Measurements from ENCODE around the gene RPP40. TPM values are rescaled to one million over a fixed set of nuclear protein-coding genes. Genes with fewer than 3 reads are reported as not detected.

Gene RPP40
- total and polyA plus RNA-seq, 7 experiments from 2014 or later, result 3.8 to 18.6 (median 6.5) TPM

GRCh38 chr6:4970739-4971395 lies 33.0 kb downstream of the RPP40 start:
- no peaks in the 10 kb centered on the region for H3K9me3 ChIP-seq (ENCODE audit: control insufficient read depth in 2 of 3, low read length in 3 of 3)
- ATAC-seq (no peak), DNase-seq (no peak)
- POLR2A ChIA-PET, result no interaction called here
- H3K4me1 ChIP-seq (ENCODE audit: control insufficient read depth in 2 of 2, insufficient read depth in 2 of 2, low read length in 2 of 2), result no peaks in the 10 kb centered on the region
- H3K27me3 Mint-ChIP-seq, result peaks cover 0 to 19% (median 7%) of the 10 kb centered on the region in 5 donors
- CTCF ChIA-PET, result no interaction called here
- H3K4me3 ChIP-seq (ENCODE audit: low read length), result no peak overlapping the region
- peaks cover 0 to 1% (median 0%) of the 10 kb centered on the region in 5 donors for H3K36me3 Mint-ChIP-seq
- no peak overlapping the region for H3K4me3 Mint-ChIP-seq
- H3K27me3 ChIP-seq (ENCODE audit: control insufficient read depth in 2 of 2, insufficient read depth in 2 of 2, low read length in 2 of 2), result no peaks in the 10 kb centered on the region
- no peaks in the 10 kb centered on the region for H3K4me1 Mint-ChIP-seq
- H3K36me3 ChIP-seq (ENCODE audit: control insufficient read depth in 2 of 3, insufficient read depth in 3 of 3, low read length in 3 of 3), result no peaks in the 10 kb centered on the region
- no peak overlapping the region for H3K27ac ChIP-seq (ENCODE audit: low read depth, low read length)
- intact Hi-C loops (cut with micrococcal nuclease), result no loop called here
- peaks cover 0 to 4% (median 0%) of the 10 kb centered on the region in 11 donors for H3K9me3 Mint-ChIP-seq
- no peak overlapping the region for H3K27ac Mint-ChIP-seq

GRCh38 chr6:4969609-4970285 lies 34.1 kb downstream of the RPP40 start:
- Histone ChIP-seq H3K9me3 (ENCODE audit: control insufficient read depth in 2 of 3, low read length in 3 of 3) (no peaks in the 10 kb centered on the region), H3K27ac (ENCODE audit: low read depth, low read length) (no peak overlapping the region), H3K4me3 (ENCODE audit: low read length) (no peak overlapping the region), H3K27me3 (ENCODE audit: control insufficient read depth in 2 of 2, insufficient read depth in 2 of 2, low read length in 2 of 2) (no peaks in the 10 kb centered on the region), H3K36me3 (ENCODE audit: control insufficient read depth in 2 of 3, insufficient read depth in 3 of 3, low read length in 3 of 3) (no peaks in the 10 kb centered on the region), H3K4me1 (ENCODE audit: control insufficient read depth in 2 of 2, insufficient read depth in 2 of 2, low read length in 2 of 2) (no peaks in the 10 kb centered on the region)
- no peak for DNase-seq
- peaks cover 0 to 19% (median 9%) of the 10 kb centered on the region in 5 donors for H3K27me3 Mint-ChIP-seq
- no peak for ATAC-seq
- CTCF ChIA-PET, result no interaction called here
- POLR2A ChIA-PET, result no interaction called here
- no peaks in the 10 kb centered on the region for H3K4me1 Mint-ChIP-seq
- H3K27ac Mint-ChIP-seq, result no peak overlapping the region
- H3K4me3 Mint-ChIP-seq, result no peak overlapping the region
- peaks cover 0 to 3% (median 0%) of the 10 kb centered on the region in 5 donors for H3K36me3 Mint-ChIP-seq
- H3K9me3 Mint-ChIP-seq, result peaks cover 0 to 2% (median 0%) of the 10 kb centered on the region in 11 donors
- intact Hi-C loops (cut with micrococcal nuclease), result no loop called here

GRCh38 chr6:4967301-4968030 lies 36.4 kb downstream of the RPP40 start:
- Mint-ChIP-seq H3K9me3 (peaks cover 0 to 2% (median 0%) of the 10 kb centered on the region in 11 donors), H3K27ac (no peak overlapping the region), H3K4me1 (no peaks in the 10 kb centered on the region), H3K27me3 (peaks cover 0 to 13% (median 7%) of the 10 kb centered on the region in 5 donors), H3K4me3 (no peak overlapping the region), H3K36me3 (peaks cover 0 to 3% (median 0%) of the 10 kb centered on the region in 5 donors)
- Histone ChIP-seq H3K4me3 (ENCODE audit: low read length) (no peak overlapping the region), H3K9me3 (ENCODE audit: control insufficient read depth in 2 of 3, low read length in 3 of 3) (no peaks in the 10 kb centered on the region), H3K27me3 (ENCODE audit: control insufficient read depth in 2 of 2, insufficient read depth in 2 of 2, low read length in 2 of 2) (no peaks in the 10 kb centered on the region), H3K4me1 (ENCODE audit: control insufficient read depth in 2 of 2, insufficient read depth in 2 of 2, low read length in 2 of 2) (no peaks in the 10 kb centered on the region), H3K27ac (ENCODE audit: low read depth, low read length) (no peak overlapping the region), H3K36me3 (ENCODE audit: control insufficient read depth in 2 of 3, insufficient read depth in 3 of 3, low read length in 3 of 3) (no peaks in the 10 kb centered on the region)
- intact Hi-C loops (cut with micrococcal nuclease), result no loop called here
- ChIA-PET POLR2A (no interaction called here), CTCF (no interaction called here)
- no peak for ATAC-seq
- no peak for DNase-seq

GRCh38 chr6:4965562-4966389 lies 38.1 kb downstream of the RPP40 start:
- DNase-seq (no peak), ATAC-seq (no peak)
- Histone ChIP-seq H3K4me3 (ENCODE audit: low read length) (no peak overlapping the region), H3K27ac (ENCODE audit: low read depth, low read length) (no peak overlapping the region), H3K36me3 (ENCODE audit: control insufficient read depth in 2 of 3, insufficient read depth in 3 of 3, low read length in 3 of 3) (no peaks in the 10 kb centered on the region), H3K27me3 (ENCODE audit: control insufficient read depth in 2 of 2, insufficient read depth in 2 of 2, low read length in 2 of 2) (no peaks in the 10 kb centered on the region), H3K9me3 (ENCODE audit: control insufficient read depth in 2 of 3, low read length in 3 of 3) (no peaks in the 10 kb centered on the region), H3K4me1 (ENCODE audit: control insufficient read depth in 2 of 2, insufficient read depth in 2 of 2, low read length in 2 of 2) (no peaks in the 10 kb centered on the region)
- H3K4me3 Mint-ChIP-seq, result no peak overlapping the region
- peaks cover 0 to 8% (median 0%) of the 10 kb centered on the region in 11 donors for H3K9me3 Mint-ChIP-seq
- ChIA-PET POLR2A (no interaction called here), CTCF (no interaction called here)
- peak overlapping the region in 1 of 9 donors; percentile 38 for H3K27ac Mint-ChIP-seq
- peaks cover 0 to 3% (median 0%) of the 10 kb centered on the region in 5 donors for H3K36me3 Mint-ChIP-seq
- H3K4me1 Mint-ChIP-seq, result no peaks in the 10 kb centered on the region
- peaks cover 0 to 7% (median 4%) of the 10 kb centered on the region in 5 donors for H3K27me3 Mint-ChIP-seq
- intact Hi-C loops (cut with micrococcal nuclease), result no loop called here

GRCh38 chr6:4964675-4965561 lies 38.9 kb downstream of the RPP40 start:
- ChIA-PET POLR2A (no interaction called here), CTCF (no interaction called here)
- Mint-ChIP-seq H3K36me3 (peaks cover 0 to 3% (median 0%) of the 10 kb centered on the region in 5 donors), H3K27ac (no peak overlapping the region), H3K9me3 (peaks cover 0 to 14% (median under 1%) of the 10 kb centered on the region in 11 donors), H3K4me3 (no peak overlapping the region), H3K4me1 (no peaks in the 10 kb centered on the region), H3K27me3 (peaks cover 0 to 4% (median 4%) of the 10 kb centered on the region in 5 donors)
- H3K36me3 ChIP-seq (ENCODE audit: control insufficient read depth in 2 of 3, insufficient read depth in 3 of 3, low read length in 3 of 3), result no peaks in the 10 kb centered on the region
- no peaks in the 10 kb centered on the region for H3K4me1 ChIP-seq (ENCODE audit: control insufficient read depth in 2 of 2, insufficient read depth in 2 of 2, low read length in 2 of 2)
- DNase-seq (no peak), ATAC-seq (no peak)
- H3K4me3 ChIP-seq (ENCODE audit: low read length), result no peak overlapping the region
- intact Hi-C loops (cut with micrococcal nuclease), result no loop called here
- no peak overlapping the region for H3K27ac ChIP-seq (ENCODE audit: low read depth, low read length)
- no peaks in the 10 kb centered on the region for H3K27me3 ChIP-seq (ENCODE audit: control insufficient read depth in 2 of 2, insufficient read depth in 2 of 2, low read length in 2 of 2)
- no peaks in the 10 kb centered on the region for H3K9me3 ChIP-seq (ENCODE audit: control insufficient read depth in 2 of 3, low read length in 3 of 3)

GRCh38 chr6:4962905-4963304 lies 40.9 kb downstream of the RPP40 start:
- Mint-ChIP-seq H3K27me3 (peaks cover 0 to 8% (median 4%) of the 10 kb centered on the region in 5 donors), H3K4me3 (no peak overlapping the region), H3K4me1 (no peaks in the 10 kb centered on the region), H3K36me3 (peaks cover 0 to 3% (median 0%) of the 10 kb centered on the region in 5 donors), H3K27ac (no peak overlapping the region), H3K9me3 (peaks cover 0 to 24% (median 2%) of the 10 kb centered on the region in 11 donors)
- Histone ChIP-seq H3K27ac (ENCODE audit: low read depth, low read length) (no peak overlapping the region), H3K9me3 (ENCODE audit: control insufficient read depth in 2 of 3, low read length in 3 of 3) (peaks cover 0 to 2% (median 0%) of the 10 kb centered on the region in 3 experiments), H3K4me3 (ENCODE audit: low read length) (no peak overlapping the region), H3K4me1 (ENCODE audit: control insufficient read depth in 2 of 2, insufficient read depth in 2 of 2, low read length in 2 of 2) (no peaks in the 10 kb centered on the region), H3K36me3 (ENCODE audit: control insufficient read depth in 2 of 3, insufficient read depth in 3 of 3, low read length in 3 of 3) (no peaks in the 10 kb centered on the region), H3K27me3 (ENCODE audit: control insufficient read depth in 2 of 2, insufficient read depth in 2 of 2, low read length in 2 of 2) (no peaks in the 10 kb centered on the region)
- POLR2A ChIA-PET, result no interaction called here
- DNase-seq (no peak), ATAC-seq (no peak)
- intact Hi-C loops (cut with micrococcal nuclease), result no loop called here
- CTCF ChIA-PET, result no interaction called here
